GM10248 (cell line): Measurements from ENCODE around the gene ZNF384.
A peak's percentile ranks its signal among the peaks of the same experiment; 100 is the strongest.
"Not testable (repeated sequence)": the region's sequence is repeated elsewhere in the genome, so short reads cannot be mapped to it uniquely, and the experiment has no call there.

Source experiments
- CTCF ChIA-PET: fragments of 300-600 bp; sonication (Branson Sonifier 250); formaldehyde crosslinking; extraction: SDS; loops from one replicate; lab custom pipeline; 2021; ENCODE audit warnings: antibody characterized with exemption; lab: Yijun Ruan, JAX
- POLR2A ChIA-PET: fragments of 350-650 bp; sonication (Branson Sonifier 250); formaldehyde crosslinking; extraction: SDS; loops from one replicate; lab custom pipeline; 2020; ENCODE audit warnings: antibody characterized with exemption; lab: Yijun Ruan, JAX
- DNase-seq: peaks from one replicate; pipeline ENCODE4 v3.0.0; 2012; ENCODE audit errors: extremely low spot score
- CTCF ChIP-seq: IDR thresholded peaks from 2 replicates; pipeline ENCODE4 v1.5.1; 2012; ENCODE audit warnings: mild to moderate bottlenecking, low read depth; ENCODE audit errors: extremely low read depth, missing control alignments, control extremely low read depth

ZNF384 gene

DNA sequence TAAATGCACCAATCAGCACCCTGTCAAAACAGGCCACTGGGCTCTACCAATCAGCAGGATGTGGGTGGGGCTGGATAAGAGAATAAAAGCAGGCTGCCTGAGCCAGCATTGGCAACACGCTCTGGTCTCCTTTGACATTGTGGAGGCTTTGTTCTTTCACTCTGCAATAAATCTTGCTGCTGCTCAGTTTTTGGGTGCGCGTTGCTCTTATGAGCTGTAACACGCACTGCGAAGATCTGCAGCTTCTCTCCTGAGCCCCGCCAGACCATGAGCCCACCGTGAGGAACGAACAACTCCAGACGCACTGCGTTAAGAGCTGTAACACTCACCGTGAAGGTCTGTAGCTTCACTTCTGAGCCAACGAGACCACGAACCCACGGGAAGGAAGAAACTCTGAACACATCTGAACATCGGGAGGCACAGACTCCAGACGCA is 19.8 kb upstream of the ZNF384 start:
- ChIA-PET CTCF (interaction anchor here (1.1 to 1.9 kb wide), 2 partner anchors 45 to 172 kb away, joined by 3 to 5 read pairs; partner anchors contain the start of gene MLF2), POLR2A (no interaction called here)
- TF ChIP-seq CTCF: no peak
- no peak for DNase-seq

GRCh38 chr12:6708351-6708750 is 19.2 kb upstream of the ZNF384 start:
- CTCF ChIA-PET: interaction anchor here (1.1 to 1.9 kb wide), 2 partner anchors 45 to 171 kb away, joined by 3 to 5 read pairs; partner anchors contain the start of gene MLF2
- POLR2A ChIA-PET, DNase-seq: not testable (repeated sequence)

GRCh38 chr12:6703631-6704030 is 14.5 kb upstream of the ZNF384 start:
- POLR2A ChIA-PET: no interaction called here
- TF ChIP-seq CTCF: no peak
- CTCF ChIA-PET: no interaction called here
- no peak for DNase-seq

GRCh38 chr12:6701078-6701768 is 12.0 kb upstream of the ZNF384 start:
- POLR2A ChIA-PET: no interaction called here
- no peak for DNase-seq

GRCh38 chr12:6700646-6701051 is 11.5 kb upstream of the ZNF384 start, which contains the start of gene PIANP:
Gene PIANP (minus strand): TSS chr12:6700815. CDS start chr12:6698061, 2,754 bp downstream.
- no peak for DNase-seq
- ChIA-PET POLR2A (interaction anchor here (0.6 kb wide), 1 partner anchor 36 kb away, joined by 4 read pairs; no protein-coding TSS in a partner anchor), CTCF (no interaction called here)
- TF ChIP-seq CTCF: no peak

More at GRCh38 chr12:6701078-6701768, 12.0 kb upstream of the ZNF384 start:
- CTCF ChIA-PET: interaction anchor here (1.4 kb wide), 1 partner anchor 9 kb away, joined by 3 read pairs; no protein-coding TSS in a partner anchor
- TF ChIP-seq CTCF: no peak

- DNase-seq: peak; percentile 31
- POLR2A ChIA-PET: interaction anchor here (0.5 to 0.6 kb wide), 3 partner anchors 11 to 152 kb away, joined by 3 to 9 read pairs (median 4); partner anchors contain the start of gene ZNF384
- CTCF ChIA-PET: interaction anchor here (2.1 kb wide), 1 partner anchor 66 kb away, joined by 5 read pairs; the partner anchor contains the start of gene PTMS
- no peak for TF ChIP-seq CTCF
Observed at GRCh38 chr12:6699989-6700645, 10.9 kb upstream of the ZNF384 start.
